Measurements from ENCODE around the gene IQCH. TPM values are rescaled to one million over a fixed set of nuclear protein-coding genes. Genes with fewer than 3 reads are reported as not detected.

Gene IQCH
- total and polyA plus RNA-seq, 7 donors, result 0.36 to 3.8 (median 1.4) TPM

- no peak for TF ChIP-seq CTCF (IDR thresholded peaks at IDR 0.05)
- no peak for TF ChIP-seq POLR2AphosphoS5 (IDR thresholded peaks at IDR 0.05)
- no peak for TF ChIP-seq EP300 (IDR thresholded peaks at IDR 0.05)
- TF ChIP-seq POLR2A (IDR thresholded peaks at IDR 0.05), result no peak
Measured at GRCh38 chr15:67508407-67508806, 253.8 kb downstream of the IQCH start.

GRCh38 chr15:67509918-67510317 lies 255.3 kb downstream of the IQCH start:
- no peaks in the 10 kb centered on the region for H3K9me3 ChIP-seq
- no peaks in the 10 kb centered on the region for H3K4me1 ChIP-seq
- intact Hi-C loops (cut with DNase I), result no loop called here
- H3K4me3 ChIP-seq, result no peak overlapping the region
- no peak for DNase-seq
- no peaks in the 10 kb centered on the region for H3K27me3 ChIP-seq
- peaks cover 0 to 53% (median 13%) of the 10 kb centered on the region in 4 donors for H3K36me3 ChIP-seq
- no peak overlapping the region for H3K27ac ChIP-seq
- TF ChIP-seq POLR2AphosphoS5 (IDR thresholded peaks at IDR 0.05), result no peak
- TF ChIP-seq EP300 (IDR thresholded peaks at IDR 0.05), result no peak
- no peak for TF ChIP-seq CTCF (IDR thresholded peaks at IDR 0.05)
- TF ChIP-seq POLR2A (IDR thresholded peaks at IDR 0.05), result no peak
- 94 to 95% methylated on average over 4 of the region's 4 CpGs for WGBS, 2 donors

More at GRCh38 chr15:67508407-67508806, 253.8 kb downstream of the IQCH start:
- Histone ChIP-seq H3K4me3 (no peak overlapping the region), H3K4me1 (no peaks in the 10 kb centered on the region), H3K9me3 (no peaks in the 10 kb centered on the region), H3K27ac (no peak overlapping the region), H3K36me3 (peaks cover 0 to 39% (median 7%) of the 10 kb centered on the region in 4 donors), H3K27me3 (no peaks in the 10 kb centered on the region)
- 85 to 92% methylated on average over 3 of the region's 3 CpGs for WGBS, 2 donors
- intact Hi-C loops (cut with DNase I), result no loop called here
- no peak for DNase-seq

GRCh38 chr15:67510597-67511190 lies 256.1 kb downstream of the IQCH start:
- WGBS, 2 donors, result 89% methylated on average over 7 of the region's 7 CpGs
- Histone ChIP-seq H3K4me1 (no peaks in the 10 kb centered on the region), H3K9me3 (no peaks in the 10 kb centered on the region), H3K27ac (no peak overlapping the region), H3K4me3 (no peak overlapping the region), H3K27me3 (no peaks in the 10 kb centered on the region), H3K36me3 (peaks cover 0 to 57% (median 13%) of the 10 kb centered on the region in 4 donors)
- intact Hi-C loops (cut with DNase I), result no loop called here
- DNase-seq, result no peak
- TF ChIP-seq CTCF (IDR thresholded peaks at IDR 0.05) (no peak), POLR2AphosphoS5 (IDR thresholded peaks at IDR 0.05) (no peak), EP300 (IDR thresholded peaks at IDR 0.05) (no peak), POLR2A (IDR thresholded peaks at IDR 0.05) (no peak)

GRCh38 chr15:67511606-67512005 lies 257.0 kb downstream of the IQCH start:
- TF ChIP-seq CTCF (IDR thresholded peaks at IDR 0.05) (no peak), EP300 (IDR thresholded peaks at IDR 0.05) (no peak), POLR2AphosphoS5 (IDR thresholded peaks at IDR 0.05) (no peak)
- Histone ChIP-seq H3K27ac (no peak overlapping the region), H3K4me1 (no peaks in the 10 kb centered on the region), H3K36me3 (peaks cover 0 to 66% (median 13%) of the 10 kb centered on the region in 4 donors), H3K9me3 (no peaks in the 10 kb centered on the region), H3K27me3 (no peaks in the 10 kb centered on the region), H3K4me3 (no peak overlapping the region)
- no peak for DNase-seq
- 91 to 95% methylated on average over 3 of the region's 3 CpGs for WGBS, 2 donors
- intact Hi-C loops (cut with DNase I), result no loop called here

- Histone ChIP-seq H3K9me3 (no peaks in the 10 kb centered on the region), H3K27me3 (no peaks in the 10 kb centered on the region), H3K4me1 (no peaks in the 10 kb centered on the region), H3K36me3 (peaks cover 0 to 70% (median 13%) of the 10 kb centered on the region in 4 donors), H3K4me3 (no peak overlapping the region), H3K27ac (no peak overlapping the region)
- DNase-seq, result no peak
- intact Hi-C loops (cut with DNase I), result no loop called here
- WGBS, 2 donors, result 43 to 58% methylated on average over 3 of the region's 3 CpGs
- TF ChIP-seq POLR2A (IDR thresholded peaks at IDR 0.05) (no peak), POLR2AphosphoS5 (IDR thresholded peaks at IDR 0.05) (no peak), EP300 (IDR thresholded peaks at IDR 0.05) (no peak)
Measured at GRCh38 chr15:67512140-67512539, 257.6 kb downstream of the IQCH start.

Data from sigmoid colon (tissue), 7 donors.